Neuronal stem cell (in vitro differentiated cells): ENCODE data around the gene CYLD.

ENCODE experiments used
- DNase-seq: peaks from one replicate; pipeline ENCODE4 v3.0.0-alpha.2; 2013; ENCODE audit warnings: low spot score
- H2AFZ ChIP-seq: one replicate; pipeline ENCODE4 v1.6.1; 2013; ENCODE audit warnings: mild to moderate bottlenecking, low read length, inconsistent platforms
- H2AK5ac ChIP-seq: 2 replicates; pipeline ENCODE4 v1.6.1; 2013; ENCODE audit warnings: low read depth, mild to moderate bottlenecking, inconsistent platforms, low read length, moderate library complexity, mixed read lengths
- H2BK120ac ChIP-seq: 2 replicates; pipeline ENCODE4 v1.6.1; 2013; ENCODE audit warnings: low read depth, mild to moderate bottlenecking, inconsistent platforms, low read length, moderate library complexity, mixed read lengths
- H2BK12ac ChIP-seq: one replicate; pipeline ENCODE4 v1.6.1; 2013; ENCODE audit warnings: low read length, inconsistent platforms
- H2BK15ac ChIP-seq: 2 replicates; pipeline ENCODE4 v1.6.1; 2013; ENCODE audit warnings: mild to moderate bottlenecking, low read length, inconsistent platforms, mixed read lengths
- H2BK5ac ChIP-seq: one replicate; pipeline ENCODE4 v1.6.1; 2013; ENCODE audit warnings: inconsistent platforms, mild to moderate bottlenecking, low read length, moderate library complexity
- H3K14ac ChIP-seq: one replicate; pipeline ENCODE4 v1.6.1; 2013; ENCODE audit warnings: low read length, inconsistent platforms
- H3K18ac ChIP-seq: 2 replicates; pipeline ENCODE4 v1.6.1; 2013; ENCODE audit warnings: low read length, inconsistent platforms
- H3K23ac ChIP-seq: 2 replicates; pipeline ENCODE4 v1.6.1; 2013; ENCODE audit warnings: low read depth, mild to moderate bottlenecking, mixed read lengths, low read length, inconsistent platforms; ENCODE audit not compliant: poor library complexity
- H3K27ac ChIP-seq: replicated peaks from 3 replicates; pipeline ENCODE4 v1.5.1; 2013; ENCODE audit warnings: low read length, inconsistent platforms
- H3K27me3 ChIP-seq, 3 experiments: 2 replicates each; pipeline ENCODE4 v1.6.1; 2013; ENCODE audit warnings: low read length in 3 of 3, mild to moderate bottlenecking in 2 of 3, inconsistent platforms in 1 of 3, low read depth in 1 of 3, mixed read lengths in 1 of 3, moderate library complexity in 1 of 3; ENCODE audit not compliant: control insufficient read depth in 3 of 3, insufficient read depth in 3 of 3
- H3K36me3 ChIP-seq, 2 donors: replicated peaks in 1 of 2; 2 replicates each; pipeline ENCODE4 v1.6.1; 2013; ENCODE audit warnings: low read length in 2 of 2; ENCODE audit not compliant: control insufficient read depth in 2 of 2, insufficient read depth in 2 of 2
- H3K4ac ChIP-seq: 2 replicates; pipeline ENCODE4 v1.6.1; 2013; ENCODE audit warnings: inconsistent platforms, mild to moderate bottlenecking, low read length, moderate library complexity
- H3K4me1 ChIP-seq, 2 donors: 1 replicate in 1 of 2; 2 replicates in 1 of 2; pipeline ENCODE4 v1.6.1; 2013; ENCODE audit warnings: low read length in 2 of 2, low read depth in 1 of 2; ENCODE audit not compliant: control insufficient read depth in 2 of 2, insufficient read depth in 1 of 2
- H3K4me2 ChIP-seq: one replicate; pipeline ENCODE4 v1.6.1; 2013; ENCODE audit warnings: mild to moderate bottlenecking, low read length, inconsistent platforms; ENCODE audit not compliant: insufficient read depth, poor library complexity, severe bottlenecking
- H3K4me3 ChIP-seq, 2 donors: 2 replicates each; pipeline ENCODE4 v1.5.1; 2013; ENCODE audit warnings: low read length in 2 of 2, mild to moderate bottlenecking in 2 of 2, inconsistent platforms in 1 of 2, moderate library complexity in 1 of 2
- H3K79me1 ChIP-seq: one replicate; pipeline ENCODE4 v1.6.1; 2013; ENCODE audit warnings: low read depth, mild to moderate bottlenecking, inconsistent platforms, low read length, moderate library complexity
- H3K9ac ChIP-seq: one replicate; pipeline ENCODE4 v1.6.1; 2013; ENCODE audit warnings: mild to moderate bottlenecking, low read depth, low read length, inconsistent platforms; ENCODE audit not compliant: poor library complexity
- H3K9me3 ChIP-seq, 2 donors: replicated peaks in 1 of 2; 2 replicates each; pipeline versions ENCODE3 to v1.6.1; 2013; ENCODE audit warnings: low read length in 2 of 2, mild to moderate bottlenecking in 2 of 2, inconsistent platforms in 1 of 2, low read depth in 1 of 2, mixed read lengths in 1 of 2, moderate library complexity in 1 of 2; ENCODE audit not compliant: control insufficient read depth in 2 of 2, insufficient read depth in 1 of 2
- H4K8ac ChIP-seq: one replicate; pipeline ENCODE4 v1.6.1; 2013; ENCODE audit warnings: low read depth, mild to moderate bottlenecking, inconsistent platforms, low read length, moderate library complexity
- H4K91ac ChIP-seq: one replicate; pipeline ENCODE4 v1.6.1; 2013; ENCODE audit warnings: low read length, low read depth, mild to moderate bottlenecking, inconsistent platforms; ENCODE audit not compliant: poor library complexity
- WGBS, 2 donors: extraction: QIAGEN DNeasy Blood & Tissue Kit; methylation state at CpG; one replicate each; pipeline ENCODE4 v1.1.7; 2013; ENCODE audit warnings: missing lambda C conversion rate in 2 of 2, mixed read lengths in 1 of 2; ENCODE audit not compliant: insufficient read length in 2 of 2, insufficient replicate concordance in 1 of 2; ENCODE audit errors: extremely low coverage in 2 of 2; 5-methylcytosine and 5-hydroxymethylcytosine counted together

CYLD gene

DNA sequence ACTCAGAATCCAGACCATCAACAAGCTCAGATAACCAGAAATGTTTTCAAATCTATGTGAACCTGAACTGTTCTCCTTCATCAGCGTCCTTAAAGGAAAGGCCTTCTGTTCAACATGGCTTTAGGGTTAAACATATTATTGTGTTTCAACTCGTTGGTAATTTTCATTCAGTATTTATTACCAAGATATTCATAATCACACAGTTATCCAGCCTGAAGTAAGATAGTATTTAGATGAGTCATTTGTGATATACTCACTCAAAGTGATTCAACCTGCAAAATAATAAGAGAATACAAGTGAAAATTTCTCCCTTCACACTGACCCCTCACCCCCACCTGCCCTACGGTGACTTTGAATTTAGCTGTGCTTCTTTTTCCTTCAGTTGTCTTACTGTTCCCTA lies 3.0 kb downstream of the CYLD start:
- H4K8ac ChIP-seq: no peak overlapping the region
- no peak overlapping the region for H3K4me3 ChIP-seq
- H2BK12ac ChIP-seq: no peak overlapping the region
- no peak overlapping the region for H3K14ac ChIP-seq
- H3K4me2 ChIP-seq: no peak overlapping the region
- H2AFZ ChIP-seq: no peak overlapping the region
- H2AK5ac ChIP-seq: no peak overlapping the region
- no peak overlapping the region for H2BK5ac ChIP-seq
- no peak overlapping the region for H3K27ac ChIP-seq
- H3K9ac ChIP-seq: no peak overlapping the region
- H2BK120ac ChIP-seq: no peak overlapping the region
- peaks cover 0 to 6% of the 10 kb centered on the region in 2 donors for H3K36me3 ChIP-seq
- WGBS, 2 donors: no CpG with 5 or more reads among the region's 3 CpGs
- H3K18ac ChIP-seq: no peak overlapping the region
- peaks cover 3 to 8% of the 10 kb centered on the region in 2 donors for H3K4me1 ChIP-seq
- H3K23ac ChIP-seq: no peak overlapping the region
- no peak overlapping the region for H4K91ac ChIP-seq
- no peak for DNase-seq
- H3K27me3 ChIP-seq: peaks cover 0 to 2% (median 0%) of the 10 kb centered on the region in 3 experiments
- H2BK15ac ChIP-seq: no peak overlapping the region
- no peak overlapping the region for H3K4ac ChIP-seq
- no peaks in the 10 kb centered on the region for H3K79me1 ChIP-seq
- no peaks in the 10 kb centered on the region for H3K9me3 ChIP-seq

DNA sequence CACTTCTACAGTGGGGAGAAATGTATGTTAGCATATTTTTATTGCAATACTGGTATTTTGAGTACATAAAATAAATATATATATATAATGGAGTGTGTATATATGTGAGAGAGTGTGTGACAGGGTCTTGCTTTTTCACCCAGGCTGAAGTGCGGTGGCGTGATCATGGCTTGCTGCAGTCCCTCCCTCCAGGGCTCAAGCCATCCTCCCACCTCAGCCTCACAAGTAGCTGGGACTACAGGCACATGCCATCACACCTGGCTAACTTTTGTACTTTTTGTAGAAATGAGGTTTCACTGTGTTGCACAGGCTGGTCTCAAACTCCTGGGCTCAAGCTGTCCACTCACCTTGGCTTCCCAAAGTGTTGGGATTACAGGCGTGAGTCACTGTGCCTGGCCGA lies 4.1 kb downstream of the CYLD start:
- no CpG with 5 or more reads among the region's 4 CpGs for WGBS, 2 donors
- Histone ChIP-seq H3K9ac (no peak overlapping the region), H3K9me3 (no peaks in the 10 kb centered on the region), H2BK5ac (no peak overlapping the region), H3K36me3 (peaks cover 0 to 11% of the 10 kb centered on the region in 2 donors), H3K18ac (no peak overlapping the region), H3K23ac (no peak overlapping the region), H3K4me3 (no peak overlapping the region), H2AFZ (no peak overlapping the region), H3K4me2 (no peak overlapping the region), H2BK15ac (no peak overlapping the region), H3K4me1 (peaks cover 3 to 8% of the 10 kb centered on the region in 2 donors), H3K27ac (no peak overlapping the region), H3K79me1 (no peaks in the 10 kb centered on the region), H3K14ac (no peak overlapping the region), H3K27me3 (no peaks in the 10 kb centered on the region), H2BK12ac (no peak overlapping the region), H4K91ac (no peak overlapping the region), H2AK5ac (no peak overlapping the region), H4K8ac (no peak overlapping the region), H2BK120ac (no peak overlapping the region), H3K4ac (no peak overlapping the region)
- no peak for DNase-seq

DNA sequence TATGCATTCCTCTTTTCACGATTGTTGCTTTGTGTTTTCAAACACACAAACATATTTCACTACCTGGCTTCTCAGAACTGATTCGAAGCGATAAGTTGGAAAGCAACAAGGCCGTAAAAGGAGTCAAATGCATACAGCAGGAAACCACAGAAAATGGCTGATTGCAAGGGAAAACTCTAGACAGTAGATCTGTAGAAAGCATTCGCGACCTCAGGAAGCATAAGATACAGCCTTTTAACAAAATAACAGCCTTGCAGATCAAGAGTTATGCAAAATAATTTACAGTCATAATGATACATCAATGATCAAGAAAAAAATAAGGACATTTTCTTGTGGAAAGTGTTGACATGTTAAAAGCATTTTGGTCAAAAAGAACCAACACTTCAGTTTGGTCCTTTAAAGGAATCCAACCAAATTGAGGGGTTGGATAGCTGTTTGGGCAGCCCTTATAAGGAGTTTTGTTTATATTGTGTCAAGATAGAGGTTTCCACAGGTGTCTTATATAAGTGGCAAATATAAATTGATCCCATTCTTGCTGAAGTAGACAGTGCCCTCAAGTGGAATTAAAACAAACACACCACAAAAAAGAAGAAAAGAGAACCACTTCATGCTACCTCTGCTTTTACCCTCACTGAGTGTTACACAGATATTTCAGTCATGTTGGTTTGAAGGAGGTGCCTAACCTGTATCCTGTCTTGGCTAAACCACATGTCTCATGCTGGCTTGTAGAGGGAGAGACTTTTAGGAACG lies 5.5 kb downstream of the CYLD start:
- Histone ChIP-seq H2BK5ac (no peak overlapping the region), H3K18ac (no peak overlapping the region), H3K23ac (no peak overlapping the region), H3K9me3 (no peaks in the 10 kb centered on the region), H3K79me1 (no peaks in the 10 kb centered on the region), H2AK5ac (no peak overlapping the region), H4K91ac (no peak overlapping the region), H2BK15ac (no peak overlapping the region), H3K4ac (no peak overlapping the region), H3K27me3 (no peaks in the 10 kb centered on the region), H3K4me1 (peaks cover 0 to 8% of the 10 kb centered on the region in 2 donors), H4K8ac (no peak overlapping the region), H2BK12ac (no peak overlapping the region), H2AFZ (no peak overlapping the region), H3K4me2 (no peak overlapping the region), H3K27ac (no peak overlapping the region), H2BK120ac (no peak overlapping the region), H3K9ac (no peak overlapping the region), H3K4me3 (no peak overlapping the region), H3K36me3 (peaks cover 0 to 14% of the 10 kb centered on the region in 2 donors), H3K14ac (no peak overlapping the region)
- no peak for DNase-seq
- WGBS, 2 donors: no CpG with 5 or more reads among the region's 7 CpGs

DNA sequence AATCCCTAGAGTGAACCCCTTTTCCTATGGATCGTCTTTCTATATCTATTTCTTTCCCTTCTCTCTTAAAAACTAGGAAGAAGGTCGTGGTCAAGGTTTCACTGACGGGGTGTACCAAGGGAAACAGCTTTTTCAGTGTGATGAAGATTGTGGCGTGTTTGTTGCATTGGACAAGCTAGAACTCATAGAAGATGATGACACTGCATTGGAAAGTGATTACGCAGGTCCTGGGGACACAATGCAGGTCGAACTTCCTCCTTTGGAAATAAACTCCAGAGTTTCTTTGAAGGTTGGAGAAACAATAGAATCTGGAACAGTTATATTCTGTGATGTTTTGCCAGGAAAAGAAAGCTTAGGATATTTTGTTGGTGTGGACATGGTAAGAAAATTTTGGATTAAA lies 9.6 kb downstream of the CYLD start:
- Histone ChIP-seq H4K8ac (no peak overlapping the region), H3K79me1 (no peaks in the 10 kb centered on the region), H3K27ac (no peak overlapping the region), H4K91ac (no peak overlapping the region), H3K14ac (no peak overlapping the region), H3K9ac (no peak overlapping the region), H3K4me3 (no peak overlapping the region), H3K4me2 (no peak overlapping the region), H2BK12ac (no peak overlapping the region), H2AFZ (no peak overlapping the region), H3K9me3 (no peaks in the 10 kb centered on the region), H3K23ac (no peak overlapping the region), H2BK5ac (no peak overlapping the region), H2BK120ac (no peak overlapping the region), H2BK15ac (no peak overlapping the region), H3K4me1 (peaks cover 0 to 4% of the 10 kb centered on the region in 2 donors), H3K4ac (no peak overlapping the region), H2AK5ac (no peak overlapping the region), H3K36me3 (peaks cover 0 to 21% of the 10 kb centered on the region in 2 donors), H3K18ac (no peak overlapping the region), H3K27me3 (no peaks in the 10 kb centered on the region)
- no peak for DNase-seq
- WGBS, 2 donors: no CpG with 5 or more reads among the region's 6 CpGs
